Retinal pigment epithelial cell (primary cell): Measurements from ENCODE around the gene ALDH9A1.

Source experiments
- DNase-seq: peaks from one replicate; pipeline ENCODE4 v3.0.0-alpha.2; 2010; ENCODE audit warnings: low read depth
- H3K4me3 ChIP-seq: 2 replicates; pipeline ENCODE4 v1.5.1; 2011; ENCODE audit warnings: mild to moderate bottlenecking, low read length, control low read depth, moderate library complexity
- CTCF ChIP-seq: conservative IDR thresholded peaks from 2 replicates; pipeline ENCODE4 v1.5.1; 2011; ENCODE audit warnings: low read depth, low read length, control low read depth, inconsistent platforms

Gene ALDH9A1

GRCh38 chr1:165629151-165629550 is 69.2 kb downstream of the ALDH9A1 start:
- no peak for TF ChIP-seq CTCF

GRCh38 chr1:165628147-165628822 is 70.1 kb downstream of the ALDH9A1 start:
- no peak for DNase-seq
- no peak for TF ChIP-seq CTCF
- no peak overlapping the region for H3K4me3 ChIP-seq

More at GRCh38 chr1:165629151-165629550, 69.2 kb downstream of the ALDH9A1 start:
- no peak overlapping the region for H3K4me3 ChIP-seq
- DNase-seq, result no peak

GRCh38 chr1:165624441-165624840 is 73.9 kb downstream of the ALDH9A1 start:
- no peak for TF ChIP-seq CTCF
- no peak for DNase-seq
- no peak overlapping the region for H3K4me3 ChIP-seq

- TF ChIP-seq CTCF, result no peak
These were observed 74.7 kb downstream of the ALDH9A1 start for GRCh38 chr1:165623624-165624023.

GRCh38 chr1:165619647-165620151 is 78.7 kb downstream of the ALDH9A1 start:
- DNase-seq, result no peak
- no peak for TF ChIP-seq CTCF
- no peak overlapping the region for H3K4me3 ChIP-seq

More at GRCh38 chr1:165623624-165624023, 74.7 kb downstream of the ALDH9A1 start:
- no peak overlapping the region for H3K4me3 ChIP-seq
- no peak for DNase-seq

GRCh38 chr1:165616987-165617546 is 81.3 kb downstream of the ALDH9A1 start:
- H3K4me3 ChIP-seq, result no peak overlapping the region
- no peak for DNase-seq
- TF ChIP-seq CTCF, result no peak
